RKO (cell line): Measurements from ENCODE around the gene MFNG.
A peak's percentile ranks its signal among the peaks of the same experiment; 100 is the strongest.
"Not testable (repeated sequence)": the region's sequence is repeated elsewhere in the genome, so short reads cannot be mapped to it uniquely, and the experiment has no call there.

ENCODE experiments used
- DNase-seq: peaks from one replicate; pipeline ENCODE4 v3.0.0-alpha.2; 2016; ENCODE audit warnings: low spot score

Gene MFNG

DNA sequence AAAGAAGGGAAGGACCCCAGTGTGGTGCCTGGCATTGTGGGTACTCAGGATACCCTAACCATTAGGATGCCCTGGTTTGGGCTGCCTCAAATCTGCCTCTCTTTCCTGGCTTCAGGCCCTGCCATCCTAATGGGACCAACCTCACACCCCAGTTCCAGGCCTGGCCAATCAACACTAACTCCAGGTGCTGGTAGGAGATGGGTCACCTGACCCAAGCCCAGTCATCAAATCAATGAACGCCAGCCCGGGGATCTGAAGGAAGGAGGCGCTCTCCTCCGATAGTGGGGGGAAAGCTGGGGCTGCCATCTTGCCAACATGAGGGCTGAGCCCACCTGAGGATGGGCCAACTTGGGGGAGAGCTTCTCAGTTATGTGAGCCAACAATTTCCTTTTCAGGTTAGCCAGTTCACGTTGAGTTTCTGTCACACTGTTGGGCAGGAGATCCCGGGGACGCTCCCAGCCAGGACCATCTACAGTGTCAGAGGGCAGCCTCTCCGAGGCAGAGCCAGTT, 12.7 kb downstream of the MFNG start:
- no peak for DNase-seq

DNA sequence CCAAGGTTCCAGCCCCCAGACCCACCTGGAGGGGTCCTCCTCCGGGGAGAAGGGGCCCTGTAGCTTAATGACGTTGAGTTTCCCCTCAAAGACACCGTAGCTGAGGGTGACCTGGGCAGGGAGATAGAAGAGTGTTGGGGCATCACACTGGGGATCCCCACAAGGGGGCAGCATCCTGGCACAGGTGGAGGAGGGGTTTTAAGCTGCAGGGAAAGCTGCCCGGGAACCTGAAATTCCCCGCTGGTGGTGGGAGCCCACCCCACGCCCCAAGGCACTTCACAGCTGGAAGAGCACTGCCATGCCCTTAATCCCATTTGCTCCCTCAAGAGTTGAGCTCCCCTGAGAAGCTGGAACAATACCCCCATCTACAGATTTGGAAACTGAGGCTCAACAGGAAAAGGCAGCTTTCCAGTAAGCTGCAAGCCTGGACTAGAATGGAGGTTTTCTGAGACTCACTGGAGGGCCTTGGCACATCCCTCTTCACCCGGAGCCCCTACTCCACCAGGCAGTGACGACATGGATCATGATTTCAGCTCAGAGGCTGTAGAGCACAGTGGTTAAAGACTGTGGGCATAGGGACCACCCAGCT, 13.7 kb downstream of the MFNG start:
- DNase-seq: no peak

DNA sequence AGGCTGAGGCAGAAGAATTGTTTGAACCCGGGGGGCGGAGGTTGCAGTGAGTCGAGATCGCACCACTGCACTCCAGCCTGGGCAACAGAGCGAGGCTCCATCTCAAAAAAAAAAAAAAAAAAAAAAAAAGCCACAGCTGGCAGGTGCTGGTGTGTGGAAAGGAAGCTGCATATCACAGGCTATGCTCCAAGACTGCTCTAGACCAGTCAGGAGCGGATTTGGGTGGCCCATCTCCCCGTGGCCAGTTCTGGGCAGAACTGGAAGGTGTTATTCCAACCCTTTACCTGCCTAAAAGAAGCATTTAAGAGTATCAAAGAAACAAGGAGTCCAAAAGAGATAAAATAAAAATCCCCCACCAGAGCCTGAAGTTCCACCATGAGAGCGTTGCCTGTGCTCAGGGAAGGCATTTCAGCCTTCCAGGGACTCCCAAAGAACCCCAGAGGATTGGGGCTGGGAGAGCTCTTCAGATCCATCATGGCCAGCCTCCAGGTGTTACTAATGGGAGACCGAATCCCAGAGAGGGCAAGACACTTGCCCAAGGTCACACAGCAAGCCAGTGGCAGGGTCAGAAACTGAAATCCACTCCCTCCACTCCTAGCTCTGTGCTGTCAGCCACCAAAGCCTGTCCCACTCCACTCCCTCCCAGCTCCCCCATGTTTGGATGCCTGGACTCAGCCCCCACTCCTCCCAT, 14.3 kb downstream of the MFNG start:
- no peak for DNase-seq

DNA sequence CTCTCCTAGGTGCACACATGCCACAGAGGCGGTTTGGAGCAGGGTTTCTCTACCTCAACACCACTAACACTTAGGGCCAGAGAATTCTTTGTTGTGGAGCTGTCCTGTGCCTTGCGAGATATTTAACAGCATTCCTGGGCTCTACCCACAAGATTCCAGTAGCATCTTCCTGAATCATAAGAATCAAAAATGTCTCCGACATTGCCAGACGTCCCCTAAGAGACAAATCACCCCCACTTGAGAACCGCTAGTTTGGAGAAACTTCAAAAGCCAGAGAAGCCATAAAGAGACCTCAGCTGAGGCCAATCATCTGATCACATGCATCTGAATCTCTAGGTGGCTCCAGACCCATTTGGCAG, 16.1 kb downstream of the MFNG start:
- no peak for DNase-seq

DNA sequence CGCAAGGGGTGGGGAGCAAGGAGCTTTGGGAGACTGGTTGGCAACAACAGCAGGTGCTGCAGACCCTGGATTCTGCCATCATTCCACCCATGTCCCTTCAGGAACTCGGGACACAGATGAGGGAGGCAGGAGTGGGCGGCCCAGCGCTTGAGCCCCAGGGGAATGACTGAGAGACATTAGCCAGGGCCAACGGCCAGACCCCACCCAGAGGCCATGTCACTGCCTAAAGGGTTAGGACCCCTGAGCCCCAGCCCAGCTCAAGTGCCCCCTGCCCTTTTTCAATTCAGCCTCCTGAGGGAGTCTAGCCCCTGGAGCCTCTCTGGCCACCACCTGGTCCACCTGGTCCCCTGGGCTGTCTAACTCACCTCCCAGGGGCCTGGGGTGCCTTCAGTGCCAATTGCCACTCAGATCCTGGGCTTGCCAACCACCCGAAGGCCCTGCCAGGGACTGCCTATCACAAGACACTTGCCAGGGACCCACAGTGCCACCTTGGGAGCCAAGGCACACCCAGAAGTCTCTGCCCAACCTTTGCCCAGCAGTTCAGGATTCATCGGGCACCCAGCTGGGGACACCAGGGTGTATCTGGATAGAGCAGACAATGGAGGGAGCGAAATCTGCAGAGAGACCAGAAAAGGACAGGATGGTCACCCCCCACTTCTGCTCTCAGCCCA, 16.6 kb downstream of the MFNG start:
- no peak for DNase-seq

DNA sequence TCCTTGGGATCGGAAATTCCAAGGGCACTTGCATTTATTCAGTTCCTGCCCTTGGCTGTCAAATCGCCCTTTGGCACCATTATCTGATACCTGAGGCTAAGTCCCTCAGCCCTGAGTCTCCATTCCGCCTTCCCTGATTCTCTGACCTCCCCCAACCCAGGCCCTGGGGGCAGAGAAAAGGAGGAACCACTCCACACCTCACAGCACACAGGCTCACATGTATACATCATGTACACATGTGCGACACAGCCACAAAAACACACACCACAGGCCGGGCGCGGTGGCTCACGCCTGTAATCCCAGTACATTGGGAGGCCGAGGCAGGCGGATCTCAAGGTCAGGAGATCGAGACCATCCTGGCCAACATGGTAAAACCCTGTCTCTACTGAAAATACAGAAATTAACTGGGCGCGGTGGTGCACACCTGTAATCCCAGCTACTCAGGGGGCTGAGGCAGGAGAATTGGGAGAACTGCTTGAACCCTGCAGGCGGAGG, 17.9 kb downstream of the MFNG start:
- not testable (repeated sequence) for DNase-seq

DNA sequence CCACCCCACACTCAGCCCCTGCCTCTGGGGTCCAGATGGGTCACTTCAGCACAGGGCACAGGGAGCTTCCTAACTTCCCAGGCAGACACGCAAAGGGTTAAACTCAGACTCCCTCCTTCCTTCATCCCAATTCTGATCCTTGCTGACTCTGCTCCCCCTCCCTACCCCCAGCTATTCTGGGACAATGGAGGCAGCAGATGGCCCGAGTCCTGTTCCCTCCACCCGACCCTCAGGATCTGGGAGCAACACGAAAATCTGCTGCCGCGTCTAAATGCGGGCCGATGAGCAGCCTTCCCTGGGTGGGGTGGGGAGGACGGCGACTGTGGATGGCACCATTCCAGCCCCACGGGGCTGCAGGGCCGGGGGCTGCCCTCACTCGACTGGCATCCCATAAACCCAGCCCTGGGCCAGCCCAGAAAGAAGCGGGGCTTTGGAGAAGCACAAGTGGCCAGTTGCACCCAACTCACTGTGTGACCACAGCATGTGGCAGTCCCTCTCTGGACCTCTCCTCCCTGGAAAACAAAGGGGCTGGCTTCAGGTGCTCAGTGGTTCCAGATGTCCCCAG, 18.7 kb downstream of the MFNG start:
- no peak for DNase-seq

DNA sequence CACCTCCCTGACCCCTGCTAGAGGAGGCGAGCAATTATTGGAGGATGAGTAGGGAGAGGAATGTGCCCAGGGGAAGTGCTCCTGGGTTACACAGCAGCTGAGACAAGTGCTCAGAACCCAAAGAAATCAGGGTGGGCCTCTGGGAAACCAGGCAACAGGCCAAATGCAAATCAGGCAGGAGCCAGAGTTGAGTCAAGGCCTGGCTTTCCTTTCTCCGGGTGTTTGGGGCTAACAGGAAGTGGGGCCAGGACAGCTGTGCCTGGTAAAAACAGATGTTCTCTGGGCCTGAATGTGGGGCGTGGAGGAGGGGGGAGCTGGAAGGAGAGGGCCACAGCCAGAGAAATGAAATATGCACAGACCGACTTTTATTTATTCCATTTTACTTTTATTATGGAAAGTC, 22.0 kb downstream of the MFNG start:
- no peak for DNase-seq

DNA sequence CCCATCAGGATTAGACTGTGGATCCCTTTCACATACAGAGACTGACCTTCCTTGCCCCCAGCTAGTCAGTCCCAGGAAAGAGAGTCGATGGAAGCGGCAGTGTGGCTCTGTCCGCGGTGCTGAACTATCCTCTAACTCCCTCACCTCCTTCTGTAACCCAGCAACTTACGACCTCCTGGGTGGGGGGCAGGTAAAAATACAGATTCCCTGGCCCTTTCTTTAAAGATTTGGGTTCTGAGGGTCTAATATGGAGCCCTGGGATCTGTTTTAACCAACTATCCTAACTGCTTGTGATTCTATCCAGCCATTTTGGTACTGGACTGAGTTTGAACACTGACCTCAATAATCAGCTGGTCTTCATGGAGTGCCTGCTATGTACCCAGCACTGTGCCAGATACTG, 23.2 kb downstream of the MFNG start:
- DNase-seq: peak; percentile 37

DNA sequence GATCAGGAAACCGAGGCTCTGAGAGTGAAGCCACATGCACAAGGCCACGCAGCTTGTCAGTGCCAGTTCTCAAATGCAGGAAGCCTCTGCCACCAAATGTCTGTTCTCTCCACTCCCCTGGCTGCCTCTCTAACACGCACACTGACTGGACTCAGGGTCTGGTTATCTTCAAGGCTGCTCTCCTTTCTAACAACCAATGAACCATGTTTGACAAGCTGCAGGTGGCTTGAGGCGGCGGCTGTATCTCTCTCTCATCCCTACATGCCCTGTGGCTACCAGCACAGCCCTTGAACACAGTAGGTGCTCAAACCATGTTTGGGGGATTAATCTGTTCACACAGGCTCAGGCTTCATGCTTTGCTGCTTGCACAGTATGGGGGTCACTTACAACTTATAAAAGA, 23.7 kb downstream of the MFNG start:
- no peak for DNase-seq

DNA sequence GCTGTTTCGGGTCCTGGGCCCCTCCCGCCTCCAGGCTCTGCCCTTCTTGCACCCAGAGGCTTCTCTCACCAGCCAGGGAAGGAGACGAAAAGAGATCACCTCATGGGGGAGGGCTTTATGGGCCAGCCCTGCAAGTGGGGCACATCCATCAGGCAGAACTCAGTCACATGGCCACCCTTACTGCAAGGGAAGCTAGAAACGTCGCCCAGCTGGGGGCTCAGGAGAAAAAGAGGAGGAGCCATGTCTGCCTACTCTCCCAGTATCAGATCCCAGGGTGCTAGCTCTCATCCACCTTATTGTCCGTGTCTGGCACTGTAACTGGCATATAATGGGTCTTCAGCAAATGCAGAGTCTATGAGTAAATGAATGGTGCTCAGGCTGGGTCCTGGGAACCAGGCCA, 24.2 kb downstream of the MFNG start:
- DNase-seq: no peak

DNA sequence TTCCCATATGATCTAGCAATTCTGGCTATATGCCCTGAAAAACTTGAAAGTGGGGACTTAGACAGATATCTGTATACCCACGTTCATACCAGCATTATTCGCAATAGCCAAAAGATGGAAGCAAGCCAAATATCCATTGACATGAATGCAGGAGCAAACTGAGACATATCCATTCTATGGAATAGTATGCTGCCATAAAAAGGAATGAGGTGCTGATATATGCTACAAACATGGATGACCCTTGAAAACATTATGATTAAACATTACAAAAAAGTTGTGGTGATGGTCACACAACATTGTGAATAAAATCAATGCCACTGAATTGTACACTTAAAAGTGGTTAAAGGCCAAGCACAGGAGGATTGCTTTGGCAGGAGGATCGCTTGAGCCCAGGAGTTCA, 25.5 kb downstream of the MFNG start:
- DNase-seq: no peak

DNA sequence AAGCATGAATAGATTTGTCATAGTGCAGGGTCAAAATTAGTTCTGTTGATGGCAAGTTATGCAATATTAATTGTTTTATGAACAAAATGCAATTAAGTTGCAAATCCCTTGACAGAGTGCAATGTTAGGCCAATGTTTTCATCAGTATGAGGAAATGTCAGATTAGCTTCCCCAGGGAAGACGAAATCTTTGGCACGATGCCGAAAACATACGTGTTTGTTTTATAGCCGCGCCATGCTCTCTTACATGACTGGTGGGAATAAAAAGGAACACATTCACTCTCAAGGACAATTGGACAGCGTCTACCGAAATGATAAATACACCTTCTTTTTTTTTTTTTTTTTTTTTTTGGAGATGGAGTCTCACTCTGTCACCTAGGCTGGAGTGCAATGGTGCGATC, 27.0 kb downstream of the MFNG start:
- DNase-seq: no peak

DNA sequence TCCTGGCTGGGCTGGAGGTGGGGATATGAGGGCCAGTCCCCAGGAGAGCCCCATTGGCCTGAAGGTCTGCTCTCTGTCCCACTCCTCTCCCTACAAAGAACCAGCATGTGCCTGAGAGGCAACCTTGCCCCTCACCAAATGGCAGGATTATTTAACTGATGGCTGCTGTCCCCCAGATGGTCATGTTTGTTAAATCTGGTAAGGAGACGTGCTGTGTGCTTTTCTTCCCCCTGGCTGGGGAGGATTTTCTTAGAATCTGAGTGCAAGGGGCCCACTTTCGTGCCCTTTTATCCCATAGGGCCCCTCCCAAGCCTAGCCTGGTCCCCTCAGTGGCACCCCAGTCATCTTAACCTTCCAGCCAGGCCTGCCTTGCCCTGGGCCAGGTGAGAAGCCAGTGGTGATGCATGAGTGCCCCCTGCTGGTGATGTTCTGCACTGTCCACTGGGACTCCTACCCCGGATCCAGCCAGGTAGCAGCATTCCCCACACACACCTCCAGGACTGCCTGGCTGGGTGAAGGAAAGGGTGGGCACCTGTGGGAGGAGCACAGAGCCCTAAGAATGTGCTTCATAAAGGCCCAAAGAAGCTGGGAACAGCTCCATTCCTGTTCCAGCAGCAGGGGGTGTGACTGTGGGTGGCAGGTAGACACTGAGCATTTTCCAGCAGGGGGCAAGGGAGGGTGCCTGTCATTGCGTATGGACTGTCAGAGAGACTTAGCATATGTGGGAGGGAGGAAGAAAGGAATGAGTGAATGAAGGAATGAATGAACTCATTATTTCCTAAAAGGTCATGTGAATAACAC, 28.9 kb downstream of the MFNG start:
- peak; percentile 23 for DNase-seq

DNA sequence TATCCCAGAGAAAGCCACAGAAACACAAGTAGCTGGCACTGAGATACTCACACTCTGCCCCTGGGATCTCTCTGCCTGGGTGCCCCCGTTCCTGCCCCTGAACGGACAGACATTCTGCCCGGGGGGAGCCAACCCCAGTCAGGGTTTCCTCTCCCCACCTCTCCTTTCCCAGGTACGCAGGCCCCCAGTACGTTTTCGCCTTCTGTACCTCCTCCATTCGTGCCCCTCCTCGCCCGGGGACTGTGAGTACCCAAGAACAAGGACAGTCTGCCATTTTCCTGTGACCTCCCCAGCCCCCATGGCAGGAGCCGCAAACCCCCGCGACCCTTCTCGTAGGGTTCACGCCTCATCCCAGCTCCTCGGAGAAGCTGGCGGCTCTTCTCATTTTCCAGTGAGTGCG, 29.8 kb downstream of the MFNG start:
- no peak for DNase-seq

DNA sequence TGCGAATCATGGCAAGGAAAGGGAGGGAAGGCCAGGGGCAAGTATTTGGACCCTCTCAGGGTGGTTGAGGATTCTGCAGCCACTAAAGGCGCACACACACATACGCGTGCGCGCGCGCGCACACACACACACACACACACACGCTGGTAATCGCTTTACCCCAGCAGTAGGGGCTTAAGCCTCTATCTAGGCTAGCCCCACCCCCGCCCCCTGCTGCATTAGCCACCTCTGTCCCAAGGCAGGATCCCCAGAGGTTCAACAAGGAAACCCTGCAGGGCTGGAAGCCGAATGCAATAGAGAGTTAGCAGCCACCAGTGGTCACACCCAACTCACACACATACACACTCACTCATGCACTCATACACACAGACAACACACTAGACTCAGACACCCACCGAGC, 30.3 kb downstream of the MFNG start:
- DNase-seq: no peak

DNA sequence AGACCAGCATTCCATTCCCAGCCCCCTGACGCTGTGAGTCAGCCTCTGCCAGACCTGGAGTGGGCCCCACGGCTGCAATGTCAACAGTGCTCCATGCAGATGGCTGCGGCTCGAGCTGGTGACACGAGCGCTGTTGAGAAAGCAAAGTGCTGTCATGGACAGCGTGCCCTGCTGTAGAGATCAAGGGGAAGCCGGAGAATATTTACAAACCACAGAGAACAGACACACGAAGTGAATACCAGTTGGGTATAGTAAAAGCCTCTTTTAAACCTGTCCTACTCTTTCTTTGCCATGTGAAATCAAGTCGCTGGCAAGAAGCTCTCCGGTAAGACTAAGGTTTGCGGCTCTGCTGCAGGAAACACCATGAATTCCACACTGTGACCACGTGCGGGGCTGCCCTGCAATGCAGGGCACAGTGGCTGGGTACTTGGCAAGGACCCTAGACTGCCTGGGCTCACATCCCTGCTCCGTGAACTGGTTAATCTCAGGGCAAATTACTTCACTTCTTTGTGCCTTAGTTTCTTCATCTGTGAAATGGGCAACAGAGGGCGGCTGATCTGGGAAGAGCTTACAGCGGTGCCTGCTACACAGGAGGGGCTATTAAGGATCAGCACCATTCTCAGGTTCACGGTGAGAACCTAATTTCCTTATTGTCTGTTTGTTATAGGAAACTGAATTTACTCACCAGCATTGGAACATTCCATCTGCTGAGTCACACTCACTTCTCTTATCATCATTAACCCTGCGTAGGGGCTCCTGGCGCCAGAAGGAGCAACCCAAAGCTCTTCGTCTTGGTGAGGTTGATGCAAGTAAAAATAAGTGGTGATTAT, 31.1 kb downstream of the MFNG start:
- DNase-seq: peak; percentile 29

DNA sequence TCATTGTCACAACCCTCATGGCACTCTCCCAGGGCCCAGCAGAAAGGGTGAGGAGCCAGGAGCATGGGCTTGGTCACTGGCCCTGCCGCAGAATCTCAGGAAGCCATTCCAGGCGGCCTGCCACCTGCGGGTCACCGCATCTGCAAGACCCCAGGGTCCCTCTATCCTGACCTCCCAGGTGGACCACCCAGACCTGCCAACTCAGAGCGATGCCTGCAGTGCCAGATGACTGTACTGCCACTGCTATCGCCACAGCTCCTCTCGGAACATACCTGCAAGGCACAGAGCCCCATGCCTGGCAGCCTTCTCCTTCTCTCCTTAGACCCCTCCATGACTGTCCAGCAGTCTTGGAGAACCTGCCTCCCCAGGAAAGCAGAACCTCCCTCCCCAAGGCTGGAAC, 32.5 kb downstream of the MFNG start:
- no peak for DNase-seq

DNA sequence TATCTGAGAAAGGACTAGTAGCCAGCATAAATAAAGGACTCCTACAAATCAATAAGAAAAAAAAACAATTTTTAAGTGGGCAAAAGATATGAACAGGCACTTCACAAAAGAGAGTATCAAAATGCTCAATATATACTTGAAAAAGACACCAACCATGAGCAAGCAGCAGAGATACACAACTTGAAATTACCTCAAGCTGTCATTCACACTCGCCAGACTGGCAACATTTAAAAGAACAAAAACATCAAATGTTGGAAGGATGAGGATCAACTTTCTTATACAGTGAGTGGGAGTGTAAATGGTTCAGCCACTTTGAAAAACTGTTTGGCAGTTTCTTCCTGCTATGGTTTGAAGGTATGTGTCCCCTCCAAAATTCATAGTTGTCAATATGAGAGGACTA, 35.0 kb downstream of the MFNG start:
- no peak for DNase-seq

DNA sequence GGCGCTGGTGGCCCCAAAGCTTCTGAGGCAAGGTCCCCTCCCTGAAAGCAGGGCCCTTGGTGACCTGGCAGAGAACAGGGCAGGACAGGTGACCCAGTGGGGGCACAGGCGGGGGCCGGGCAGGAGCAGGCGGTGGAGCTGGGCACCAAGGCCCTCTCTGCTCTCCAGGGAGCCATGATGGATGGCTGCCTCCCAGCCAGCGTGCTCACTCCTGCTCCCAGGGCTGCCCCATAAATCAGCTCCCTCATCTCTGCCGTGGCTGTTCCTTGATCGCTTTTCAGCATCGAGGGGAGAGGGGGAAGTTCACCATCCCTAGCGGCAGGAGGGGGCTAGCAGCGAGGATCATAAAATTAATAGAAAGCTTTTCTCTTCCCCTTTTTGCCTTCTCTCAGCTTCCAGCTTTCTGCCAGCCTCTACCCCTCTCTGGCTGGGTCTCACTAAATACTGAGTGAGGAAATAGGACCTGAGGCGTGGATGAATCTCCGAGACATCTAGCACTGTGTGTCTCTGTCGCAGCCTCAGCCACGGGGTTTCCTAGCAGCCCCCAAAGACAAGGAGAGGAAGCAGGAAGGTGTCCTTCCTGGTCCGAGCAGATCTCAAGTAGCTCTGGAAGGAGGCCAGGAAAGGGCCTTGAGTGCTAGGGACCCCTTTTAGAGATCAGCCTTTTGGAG, 36.7 kb downstream of the MFNG start:
- DNase-seq: no peak
